ENCODE results near the gene TMEM184A.
A peak's percentile ranks its signal among the peaks of the same experiment; 100 is the strongest.

Gene TMEM184A

DNA sequence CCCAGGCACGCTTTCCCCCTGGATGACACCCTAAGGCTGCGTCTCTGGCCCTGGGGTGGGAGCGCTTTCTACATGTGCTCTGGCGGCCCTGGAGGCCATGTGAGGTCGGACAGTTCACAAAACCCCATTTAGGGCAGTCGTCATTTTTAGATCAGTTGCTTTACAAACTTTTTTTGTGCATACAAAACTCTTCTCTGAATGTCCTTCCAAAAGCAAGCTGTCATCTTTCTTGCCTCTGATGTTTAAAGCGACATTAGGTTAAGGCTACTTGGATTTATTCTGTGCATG, 19.6 kb downstream of the TMEM184A start:
- in situ Hi-C loops (cut with MboI; ENCODE audit: low sequenced_read_pairs, unreplicated experiment) = no loop called here

GRCh38 chr7:1535701-1536454, 20.1 kb downstream of the TMEM184A start:
- in situ Hi-C loops (cut with MboI; ENCODE audit: low sequenced_read_pairs, unreplicated experiment) = no loop called here
- TF ChIP-seq, protein P1, sequence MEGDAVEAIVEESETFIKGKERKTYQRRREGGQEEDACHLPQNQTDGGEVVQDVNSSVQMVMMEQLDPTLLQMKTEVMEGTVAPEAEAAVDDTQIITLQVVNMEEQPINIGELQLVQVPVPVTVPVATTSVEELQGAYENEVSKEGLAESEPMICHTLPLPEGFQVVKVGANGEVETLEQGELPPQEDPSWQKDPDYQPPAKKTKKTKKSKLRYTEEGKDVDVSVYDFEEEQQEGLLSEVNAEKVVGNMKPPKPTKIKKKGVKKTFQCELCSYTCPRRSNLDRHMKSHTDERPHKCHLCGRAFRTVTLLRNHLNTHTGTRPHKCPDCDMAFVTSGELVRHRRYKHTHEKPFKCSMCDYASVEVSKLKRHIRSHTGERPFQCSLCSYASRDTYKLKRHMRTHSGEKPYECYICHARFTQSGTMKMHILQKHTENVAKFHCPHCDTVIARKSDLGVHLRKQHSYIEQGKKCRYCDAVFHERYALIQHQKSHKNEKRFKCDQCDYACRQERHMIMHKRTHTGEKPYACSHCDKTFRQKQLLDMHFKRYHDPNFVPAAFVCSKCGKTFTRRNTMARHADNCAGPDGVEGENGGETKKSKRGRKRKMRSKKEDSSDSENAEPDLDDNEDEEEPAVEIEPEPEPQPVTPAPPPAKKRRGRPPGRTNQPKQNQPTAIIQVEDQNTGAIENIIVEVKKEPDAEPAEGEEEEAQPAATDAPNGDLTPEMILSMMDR (IDR thresholded peaks at IDR 0.05; ENCODE audit: borderline replicate concordance, control extremely low read depth, extremely low read depth, insufficient read depth, missing control alignments) = no peak
- DNase-seq (ENCODE audit: low spot score) = no peak

More for the DNA sequence above, 19.6 kb downstream of the TMEM184A start:
- no peak for DNase-seq (ENCODE audit: low spot score)
- TF ChIP-seq, protein P1 (IDR thresholded peaks at IDR 0.05; ENCODE audit: borderline replicate concordance, control extremely low read depth, extremely low read depth, insufficient read depth, missing control alignments) = no peak

DNA sequence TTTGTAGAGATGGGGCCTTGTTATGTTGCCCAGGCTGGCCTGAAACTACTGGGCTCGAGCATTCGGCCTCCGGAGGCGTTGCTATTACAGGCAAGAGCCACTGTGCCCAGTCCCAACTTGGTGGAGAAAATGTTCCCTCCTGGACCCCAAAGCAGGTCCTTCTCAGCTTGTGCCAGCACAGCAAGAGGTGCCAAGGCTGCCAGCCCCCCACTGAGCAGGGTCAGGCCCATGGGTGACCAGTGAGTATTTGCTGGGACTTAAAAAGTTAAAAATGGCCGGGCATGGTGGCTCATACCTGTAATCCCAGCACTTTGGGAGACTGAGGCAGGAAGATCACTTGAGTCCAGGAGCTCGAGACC, 20.9 kb downstream of the TMEM184A start:
- TF ChIP-seq, protein P1 (IDR thresholded peaks at IDR 0.05; ENCODE audit: borderline replicate concordance, control extremely low read depth, extremely low read depth, insufficient read depth, missing control alignments) = no peak

GRCh38 chr7:1534330-1535099, 21.5 kb downstream of the TMEM184A start:
- TF ChIP-seq, protein P1 (IDR thresholded peaks at IDR 0.05; ENCODE audit: borderline replicate concordance, control extremely low read depth, extremely low read depth, insufficient read depth, missing control alignments) = no peak
- no peak for DNase-seq (ENCODE audit: low spot score)
- in situ Hi-C loops (cut with MboI; ENCODE audit: low sequenced_read_pairs, unreplicated experiment) = no loop called here

More for the DNA sequence above, 20.9 kb downstream of the TMEM184A start:
- DNase-seq (ENCODE audit: low spot score) = no peak
- in situ Hi-C loops (cut with MboI; ENCODE audit: low sequenced_read_pairs, unreplicated experiment) = no loop called here

DNA sequence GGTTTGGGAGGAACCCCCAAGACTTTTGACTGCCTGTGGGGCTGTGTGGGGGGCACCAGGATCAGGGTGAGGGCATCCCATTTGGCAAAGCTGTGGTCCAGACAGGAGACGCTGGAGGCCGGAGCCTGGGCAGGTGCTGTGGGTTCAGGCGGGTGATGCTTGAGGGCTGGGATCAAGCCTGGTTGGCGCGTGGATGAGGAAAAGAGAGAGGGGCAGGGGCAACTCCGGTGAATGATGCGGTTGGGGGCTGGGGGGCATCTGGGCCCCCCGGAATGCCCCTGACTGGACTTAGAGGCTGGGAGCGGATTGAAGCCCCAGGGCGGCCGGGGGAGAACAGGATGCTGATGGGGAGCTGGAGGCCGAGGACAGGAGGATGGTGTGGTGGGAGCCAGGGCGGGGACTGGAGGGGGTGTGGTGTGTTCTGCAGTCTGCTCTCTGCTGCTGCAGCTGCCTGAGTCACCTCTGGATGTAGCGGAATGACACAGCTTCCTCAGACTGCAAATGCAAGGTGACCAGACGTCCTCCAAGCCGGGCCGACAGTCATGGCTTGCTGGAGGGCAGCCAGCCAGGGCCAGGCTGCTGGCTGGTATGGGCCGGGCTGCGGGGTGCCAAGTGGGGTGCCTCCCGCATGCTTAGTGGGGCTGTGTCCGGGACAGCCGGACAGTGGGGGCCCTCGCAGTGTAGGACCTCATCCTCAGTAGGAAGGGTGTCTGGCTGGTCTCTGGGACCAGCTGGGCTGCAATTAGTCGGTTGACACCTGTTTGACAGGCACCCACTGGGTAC, 22.3 kb downstream of the TMEM184A start:
- in situ Hi-C loops (cut with MboI; ENCODE audit: low sequenced_read_pairs, unreplicated experiment) = no loop called here
- peak; percentile 81 for DNase-seq (ENCODE audit: low spot score)
- TF ChIP-seq, protein P1 (IDR thresholded peaks at IDR 0.05; ENCODE audit: borderline replicate concordance, control extremely low read depth, extremely low read depth, insufficient read depth, missing control alignments) = no peak

- TF ChIP-seq, protein P1 (IDR thresholded peaks at IDR 0.05; ENCODE audit: borderline replicate concordance, control extremely low read depth, extremely low read depth, insufficient read depth, missing control alignments) = no peak
- in situ Hi-C loops (cut with MboI; ENCODE audit: low sequenced_read_pairs, unreplicated experiment) = no loop called here
- DNase-seq (ENCODE audit: low spot score) = no peak
Observed at GRCh38 chr7:1533255-1533546, 22.8 kb downstream of the TMEM184A start.

All from GM13976 (cell line).